Measurements from ENCODE around the gene LPP. TPM values are rescaled to one million over a fixed set of nuclear protein-coding genes. Genes with fewer than 3 reads are reported as not detected.

Gene LPP
- total RNA-seq, 1 donor from 2014 or later: 222 TPM

DNA sequence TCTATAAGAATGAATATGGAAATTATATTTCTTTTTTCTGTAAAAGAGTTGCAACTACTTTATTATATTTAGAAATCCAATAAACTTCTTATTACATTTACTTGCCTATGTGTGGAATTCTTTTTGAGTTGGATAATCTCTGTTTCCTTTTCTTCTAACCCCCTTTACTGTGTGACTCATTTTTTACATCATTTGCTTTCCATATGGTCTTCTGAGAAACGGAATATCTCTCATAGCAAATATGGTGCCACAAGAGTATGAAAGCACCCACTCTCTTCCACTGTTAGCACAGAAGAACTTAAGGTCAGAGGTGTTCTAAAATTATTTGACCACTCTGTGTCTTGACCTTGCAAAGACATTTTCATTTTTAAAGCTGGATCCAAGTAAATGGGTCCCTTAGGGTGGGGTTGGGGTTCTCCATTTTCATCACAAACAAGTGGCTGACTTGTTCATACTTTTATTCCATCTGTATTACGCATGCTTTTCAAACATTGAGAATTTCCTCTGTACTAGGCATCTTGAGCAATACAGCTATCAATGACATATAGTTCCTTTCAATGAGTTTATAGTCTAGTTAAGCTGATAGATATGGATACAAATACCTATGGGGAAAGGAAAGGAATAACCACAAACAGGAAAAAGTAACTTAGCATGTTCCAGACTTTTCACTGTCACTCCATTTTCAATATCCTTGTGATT, 736.8 kb downstream of the LPP start:
- H3K9me3 Mint-ChIP-seq (ENCODE audit: unreplicated experiment): no peaks in the 10 kb centered on the region
- no peaks in the 10 kb centered on the region for H3K27me3 ChIP-seq (ENCODE audit: insufficient read depth, low read length)
- peaks cover 7% of the 10 kb centered on the region for H3K36me3 Mint-ChIP-seq (ENCODE audit: low read depth, unreplicated experiment)
- H3K79me2 ChIP-seq (ENCODE audit: insufficient read depth, low read length): no peaks in the 10 kb centered on the region
- peaks cover 23% of the 10 kb centered on the region for H3K4me1 Mint-ChIP-seq (ENCODE audit: low read depth, unreplicated experiment)
- H3K4me1 ChIP-seq (ENCODE audit: insufficient read depth, low read length): peaks cover 9% of the 10 kb centered on the region
- no peaks in the 10 kb centered on the region for H3K9me3 ChIP-seq (ENCODE audit: insufficient read depth, low read depth, low read length)
- no peak overlapping the region for H3K4me3 Mint-ChIP-seq (ENCODE audit: unreplicated experiment)
- no peak overlapping the region for H3K4me3 ChIP-seq (ENCODE audit: insufficient read depth, low read depth, low read length)
- peak; percentile 52 for FAIRE-seq
- no peaks in the 10 kb centered on the region for H3K27me3 Mint-ChIP-seq (ENCODE audit: low read depth, unreplicated experiment)
- DNase-seq (ENCODE audit: low read depth): peak; percentile 65
- H3K36me3 ChIP-seq (ENCODE audit: insufficient read depth, low read length): peaks cover 9% of the 10 kb centered on the region
- no peak overlapping the region for H3K9ac ChIP-seq (ENCODE audit: low read length)
- peak overlapping the region; percentile 51 for H3K27ac ChIP-seq (ENCODE audit: low read depth, low read length)
- TF ChIP-seq EZH2 (IDR thresholded peaks at IDR 0.05; ENCODE audit: insufficient read depth, low read length): no peak
- TF ChIP-seq, protein P1, sequence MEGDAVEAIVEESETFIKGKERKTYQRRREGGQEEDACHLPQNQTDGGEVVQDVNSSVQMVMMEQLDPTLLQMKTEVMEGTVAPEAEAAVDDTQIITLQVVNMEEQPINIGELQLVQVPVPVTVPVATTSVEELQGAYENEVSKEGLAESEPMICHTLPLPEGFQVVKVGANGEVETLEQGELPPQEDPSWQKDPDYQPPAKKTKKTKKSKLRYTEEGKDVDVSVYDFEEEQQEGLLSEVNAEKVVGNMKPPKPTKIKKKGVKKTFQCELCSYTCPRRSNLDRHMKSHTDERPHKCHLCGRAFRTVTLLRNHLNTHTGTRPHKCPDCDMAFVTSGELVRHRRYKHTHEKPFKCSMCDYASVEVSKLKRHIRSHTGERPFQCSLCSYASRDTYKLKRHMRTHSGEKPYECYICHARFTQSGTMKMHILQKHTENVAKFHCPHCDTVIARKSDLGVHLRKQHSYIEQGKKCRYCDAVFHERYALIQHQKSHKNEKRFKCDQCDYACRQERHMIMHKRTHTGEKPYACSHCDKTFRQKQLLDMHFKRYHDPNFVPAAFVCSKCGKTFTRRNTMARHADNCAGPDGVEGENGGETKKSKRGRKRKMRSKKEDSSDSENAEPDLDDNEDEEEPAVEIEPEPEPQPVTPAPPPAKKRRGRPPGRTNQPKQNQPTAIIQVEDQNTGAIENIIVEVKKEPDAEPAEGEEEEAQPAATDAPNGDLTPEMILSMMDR (IDR thresholded peaks at IDR 0.05; ENCODE audit: insufficient read depth, low read depth, low read length): no peak
- H3K4me2 ChIP-seq (ENCODE audit: low read length): no peak overlapping the region
- no peak overlapping the region for H2AFZ ChIP-seq (ENCODE audit: low read depth, low read length)
- no peaks in the 10 kb centered on the region for H4K20me1 ChIP-seq (ENCODE audit: insufficient read depth, low read length)
- H3K27ac Mint-ChIP-seq (ENCODE audit: unreplicated experiment): peak overlapping the region; percentile 84

DNA sequence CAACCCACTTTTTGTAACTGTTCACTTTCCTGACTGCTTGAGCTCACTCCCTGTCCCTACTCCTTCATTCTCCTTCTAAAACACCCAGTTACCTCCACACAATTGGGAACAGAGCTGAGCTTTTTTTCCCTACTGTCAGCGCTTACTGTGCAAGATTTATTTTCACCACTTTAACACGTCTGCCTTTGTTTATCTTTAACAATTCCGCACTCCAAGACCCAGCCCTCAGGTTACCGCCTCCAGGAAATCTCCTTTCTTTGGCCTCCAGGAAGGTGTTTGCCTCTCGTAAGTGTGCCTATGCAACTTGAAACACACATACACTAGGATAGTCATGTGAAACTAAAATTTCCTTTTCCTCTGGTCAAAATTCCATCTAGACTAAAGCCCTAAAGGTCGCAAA, 745.9 kb downstream of the LPP start:
- no peak for DNase-seq (ENCODE audit: low read depth)
- H3K4me2 ChIP-seq (ENCODE audit: low read length): peak overlapping the region; percentile 76

More for the DNA sequence above, 745.9 kb downstream of the LPP start:
- Histone ChIP-seq H3K9ac (ENCODE audit: low read length) (peak overlapping the region; percentile 38), H3K27ac (ENCODE audit: low read depth, low read length) (peak overlapping the region; percentile 91), H3K9me3 (ENCODE audit: insufficient read depth, low read depth, low read length) (no peaks in the 10 kb centered on the region), H3K4me1 (ENCODE audit: insufficient read depth, low read length) (peaks cover 32% of the 10 kb centered on the region), H3K27me3 (ENCODE audit: insufficient read depth, low read length) (no peaks in the 10 kb centered on the region), H3K36me3 (ENCODE audit: insufficient read depth, low read length) (no peaks in the 10 kb centered on the region), H4K20me1 (ENCODE audit: insufficient read depth, low read length) (no peaks in the 10 kb centered on the region), H3K4me3 (ENCODE audit: insufficient read depth, low read depth, low read length) (no peak overlapping the region), H3K79me2 (ENCODE audit: insufficient read depth, low read length) (no peaks in the 10 kb centered on the region), H2AFZ (ENCODE audit: low read depth, low read length) (no peak overlapping the region)
- no peaks in the 10 kb centered on the region for H3K27me3 Mint-ChIP-seq (ENCODE audit: low read depth, unreplicated experiment)
- no peak for FAIRE-seq
- H3K36me3 Mint-ChIP-seq (ENCODE audit: low read depth, unreplicated experiment): peaks cover 8% of the 10 kb centered on the region
- H3K9me3 Mint-ChIP-seq (ENCODE audit: unreplicated experiment): no peaks in the 10 kb centered on the region
- H3K4me3 Mint-ChIP-seq (ENCODE audit: unreplicated experiment): no peak overlapping the region
- TF ChIP-seq, protein P1 (IDR thresholded peaks at IDR 0.05; ENCODE audit: insufficient read depth, low read depth, low read length): no peak
- no peak for TF ChIP-seq EZH2 (IDR thresholded peaks at IDR 0.05; ENCODE audit: insufficient read depth, low read length)
- H3K27ac Mint-ChIP-seq (ENCODE audit: unreplicated experiment): no peak overlapping the region
- H3K4me1 Mint-ChIP-seq (ENCODE audit: low read depth, unreplicated experiment): peaks cover 45% of the 10 kb centered on the region
